Ishikawa (cell line): ENCODE data around the gene XRCC3.

Source experiments
- CEBPB ChIP-seq: IDR thresholded peaks from 2 replicates; pipeline ENCODE4 v1.6.1; 2012
- CREB1 ChIP-seq: IDR thresholded peaks from 2 replicates; pipeline ENCODE4 v1.6.1; 2012; ENCODE audit warnings: low read depth
- EP300 ChIP-seq: IDR thresholded peaks from 2 replicates; pipeline ENCODE4 v1.6.1; 2012; ENCODE audit warnings: borderline replicate concordance
- MAX ChIP-seq: IDR thresholded peaks from 2 replicates; pipeline ENCODE4 v1.6.1; 2012
- NFIC ChIP-seq: IDR thresholded peaks from 2 replicates; pipeline ENCODE4 v1.6.1; 2012
- RAD21 ChIP-seq: IDR thresholded peaks from 2 replicates; pipeline ENCODE4 v1.6.1; 2012; ENCODE audit warnings: low read depth
- REST ChIP-seq: IDR thresholded peaks from 2 replicates; pipeline ENCODE4 v1.6.1; 2012; ENCODE audit warnings: low read depth, mild to moderate bottlenecking
- TAF1 ChIP-seq: IDR thresholded peaks from 2 replicates; pipeline ENCODE4 v1.6.1; 2012; ENCODE audit warnings: low read depth, mild to moderate bottlenecking
- TCF12 ChIP-seq: IDR thresholded peaks from 2 replicates; pipeline ENCODE4 v1.6.1; 2012; ENCODE audit warnings: low read depth
- USF1 ChIP-seq: IDR thresholded peaks from 2 replicates; pipeline ENCODE4 v1.6.1; 2012
- YY1 ChIP-seq: IDR thresholded peaks from 2 replicates; pipeline ENCODE4 v1.6.1; 2012; ENCODE audit warnings: low read depth
- ZBTB7A ChIP-seq: IDR thresholded peaks from 2 replicates; pipeline ENCODE4 v1.6.1; 2012; ENCODE audit warnings: low read depth

GRCh38 chr14:103728141-103728540, 12.9 kb upstream of the XRCC3 start:
- TF ChIP-seq TCF12 = no peak
- TF ChIP-seq YY1 = no peak
- no peak for TF ChIP-seq USF1
- TF ChIP-seq MAX = no peak
- TF ChIP-seq NFIC = no peak
- TF ChIP-seq REST = no peak
- TF ChIP-seq CEBPB = no peak
- no peak for TF ChIP-seq RAD21
- TF ChIP-seq CREB1 = no peak
- no peak for TF ChIP-seq EP300
- TF ChIP-seq TAF1 = no peak
- TF ChIP-seq ZBTB7A = no peak
